NB4 (cell line): ENCODE measurements around the gene INVS.

Experiments
- DNase-seq: peaks from one replicate; pipeline ENCODE4 v3.0.0; 2010; ENCODE audit warnings: low read depth
- H3K4me3 ChIP-seq: one replicate; pipeline ENCODE4 v1.5.1; 2011; ENCODE audit warnings: mild to moderate bottlenecking, low read depth, low read length, moderate library complexity
- MYC ChIP-seq: IDR thresholded peaks from 2 replicates; pipeline ENCODE4 v1.6.1; 2011; ENCODE audit warnings: low read depth, low read length
- POLR2A ChIP-seq: IDR thresholded peaks from 2 replicates; pipeline ENCODE4 v1.6.1; 2011; ENCODE audit warnings: mild to moderate bottlenecking; ENCODE audit not compliant: insufficient read length; ENCODE audit errors: extremely low read depth
- TF ChIP-seq, protein P1 (sequence below): IDR thresholded peaks from 2 replicates; pipeline ENCODE4 v1.6.1; 2011; ENCODE audit warnings: low read depth, low read length
- TF ChIP-seq, protein P2 (sequence below): IDR thresholded peaks from one replicate; pipeline ENCODE4 v1.5.1; 2012; ENCODE audit warnings: low read depth, low read length

INVS gene

DNA sequence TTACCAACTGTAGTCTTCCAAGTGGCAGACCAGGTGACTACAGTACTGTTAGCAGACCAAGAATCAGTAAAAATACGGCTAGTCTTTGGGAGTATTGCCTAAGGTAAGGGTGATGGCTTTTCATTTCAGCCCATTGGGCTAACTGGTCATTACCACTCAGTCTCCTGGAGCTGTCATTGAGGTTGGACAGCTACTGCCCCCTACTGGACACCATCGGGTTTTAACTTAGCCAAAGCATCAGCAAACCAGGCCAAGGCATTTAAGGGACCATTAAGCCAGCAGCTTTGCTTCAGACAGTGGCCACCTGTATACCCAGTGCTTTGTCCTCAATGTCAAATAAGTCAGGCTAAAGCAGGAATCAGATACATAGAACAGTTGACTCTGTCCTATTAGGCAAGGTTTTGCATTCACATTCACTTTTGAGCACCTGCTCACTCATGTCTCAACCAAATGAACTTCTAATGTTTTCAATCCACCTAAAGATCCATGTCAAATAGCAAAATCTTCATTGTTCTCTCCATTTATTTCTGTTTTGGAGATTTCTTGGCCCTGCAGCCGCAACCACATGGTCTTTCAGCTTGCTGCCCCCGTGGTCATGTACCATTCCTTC lies 117.2 kb downstream of the INVS start:
- no peak overlapping the region for H3K4me3 ChIP-seq
- TF ChIP-seq, protein P1, sequence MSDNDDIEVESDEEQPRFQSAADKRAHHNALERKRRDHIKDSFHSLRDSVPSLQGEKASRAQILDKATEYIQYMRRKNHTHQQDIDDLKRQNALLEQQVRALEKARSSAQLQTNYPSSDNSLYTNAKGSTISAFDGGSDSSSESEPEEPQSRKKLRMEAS = no peak
- TF ChIP-seq MYC (no peak), POLR2A (no peak)
- TF ChIP-seq, protein P2, sequence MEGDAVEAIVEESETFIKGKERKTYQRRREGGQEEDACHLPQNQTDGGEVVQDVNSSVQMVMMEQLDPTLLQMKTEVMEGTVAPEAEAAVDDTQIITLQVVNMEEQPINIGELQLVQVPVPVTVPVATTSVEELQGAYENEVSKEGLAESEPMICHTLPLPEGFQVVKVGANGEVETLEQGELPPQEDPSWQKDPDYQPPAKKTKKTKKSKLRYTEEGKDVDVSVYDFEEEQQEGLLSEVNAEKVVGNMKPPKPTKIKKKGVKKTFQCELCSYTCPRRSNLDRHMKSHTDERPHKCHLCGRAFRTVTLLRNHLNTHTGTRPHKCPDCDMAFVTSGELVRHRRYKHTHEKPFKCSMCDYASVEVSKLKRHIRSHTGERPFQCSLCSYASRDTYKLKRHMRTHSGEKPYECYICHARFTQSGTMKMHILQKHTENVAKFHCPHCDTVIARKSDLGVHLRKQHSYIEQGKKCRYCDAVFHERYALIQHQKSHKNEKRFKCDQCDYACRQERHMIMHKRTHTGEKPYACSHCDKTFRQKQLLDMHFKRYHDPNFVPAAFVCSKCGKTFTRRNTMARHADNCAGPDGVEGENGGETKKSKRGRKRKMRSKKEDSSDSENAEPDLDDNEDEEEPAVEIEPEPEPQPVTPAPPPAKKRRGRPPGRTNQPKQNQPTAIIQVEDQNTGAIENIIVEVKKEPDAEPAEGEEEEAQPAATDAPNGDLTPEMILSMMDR = peak; percentile 64
- peak; percentile 68 for DNase-seq

DNA sequence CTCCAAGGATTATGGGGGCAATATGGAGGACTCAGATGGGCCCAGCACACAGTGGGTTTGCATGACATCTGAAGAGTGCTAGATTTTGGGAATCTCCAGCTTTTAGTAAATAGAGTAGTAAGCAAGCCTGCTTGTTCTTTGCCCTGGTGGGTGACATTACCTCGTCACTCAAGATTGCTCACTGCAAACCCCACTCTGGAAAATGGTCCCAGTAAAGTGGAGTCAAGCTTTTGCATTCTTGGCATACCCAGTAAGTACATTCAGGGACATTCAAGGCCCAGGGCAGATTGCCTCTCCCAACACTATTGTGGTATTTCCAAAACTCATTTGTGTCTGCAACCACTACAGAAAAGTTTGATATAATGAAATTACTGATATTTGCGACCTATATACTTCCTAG lies 118.5 kb downstream of the INVS start:
- DNase-seq = no peak
- TF ChIP-seq POLR2A (no peak), MYC (no peak)
- TF ChIP-seq, protein P2 = no peak
- TF ChIP-seq, protein P1 = no peak
- no peak overlapping the region for H3K4me3 ChIP-seq

DNA sequence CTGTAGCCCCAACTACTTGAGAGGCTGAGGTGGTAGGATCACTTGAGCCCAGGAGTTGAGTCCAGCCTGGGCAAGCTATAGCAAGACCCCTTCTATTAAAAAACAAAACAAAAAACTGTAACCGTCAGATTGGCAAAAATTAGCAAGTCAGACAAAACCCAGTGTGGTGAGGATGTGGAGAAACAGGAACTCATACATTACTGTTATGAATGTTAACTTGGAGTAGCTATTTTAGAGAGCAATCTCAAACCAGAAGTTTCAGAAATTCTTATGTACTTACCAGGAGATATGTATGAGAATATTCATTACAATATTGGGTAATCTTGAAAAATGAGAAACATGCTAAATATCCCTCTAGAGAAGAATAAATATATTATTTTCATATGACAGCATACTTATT lies 120.3 kb downstream of the INVS start:
- H3K4me3 ChIP-seq = no peak overlapping the region
- TF ChIP-seq MYC (no peak), POLR2A (no peak)
- TF ChIP-seq, protein P1 = no peak
- TF ChIP-seq, protein P2 = no peak
- no peak for DNase-seq

DNA sequence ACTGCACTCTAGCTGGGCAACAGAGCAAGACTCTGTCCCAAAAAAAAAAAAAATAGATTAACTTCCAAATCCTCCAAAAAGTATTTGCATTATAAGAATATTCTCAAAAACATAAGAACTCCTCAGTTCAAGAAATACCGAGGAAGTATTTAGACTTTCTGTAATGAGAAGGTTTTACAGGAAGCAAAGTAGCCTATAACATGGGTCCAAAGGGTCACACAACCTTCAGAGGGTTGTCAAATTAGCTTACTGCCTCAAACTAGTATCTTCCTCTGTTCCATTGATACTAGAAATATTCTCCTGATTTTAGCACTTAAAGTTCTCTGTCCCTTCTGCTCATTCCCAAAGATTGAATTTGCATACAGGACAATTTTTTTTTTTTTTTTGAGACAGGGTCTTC lies 121.9 kb downstream of the INVS start:
- TF ChIP-seq POLR2A (no peak), MYC (no peak)
- TF ChIP-seq, protein P2 = no peak
- TF ChIP-seq, protein P1 = no peak
- no peak overlapping the region for H3K4me3 ChIP-seq
- no peak for DNase-seq

DNA sequence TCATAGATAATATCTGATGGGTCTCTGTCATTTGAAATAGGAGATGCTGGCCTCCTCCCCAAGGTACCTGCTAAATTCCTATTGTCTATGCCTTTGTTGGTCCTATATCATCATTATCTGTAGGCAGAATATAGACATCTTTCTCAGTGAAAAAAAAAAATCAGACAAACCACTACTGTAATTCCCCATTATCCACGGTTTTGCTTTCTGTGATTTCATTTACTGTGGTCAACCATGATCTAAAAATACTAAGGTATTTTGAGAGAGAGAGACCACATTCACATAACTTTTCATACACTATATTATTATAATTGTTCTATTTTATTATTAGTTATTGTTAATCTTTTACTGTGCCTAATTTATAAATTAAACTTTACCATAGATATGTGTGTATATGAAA lies 122.5 kb downstream of the INVS start:
- TF ChIP-seq MYC (no peak), POLR2A (no peak)
- TF ChIP-seq, protein P2 = no peak
- TF ChIP-seq, protein P1 = no peak

DNA sequence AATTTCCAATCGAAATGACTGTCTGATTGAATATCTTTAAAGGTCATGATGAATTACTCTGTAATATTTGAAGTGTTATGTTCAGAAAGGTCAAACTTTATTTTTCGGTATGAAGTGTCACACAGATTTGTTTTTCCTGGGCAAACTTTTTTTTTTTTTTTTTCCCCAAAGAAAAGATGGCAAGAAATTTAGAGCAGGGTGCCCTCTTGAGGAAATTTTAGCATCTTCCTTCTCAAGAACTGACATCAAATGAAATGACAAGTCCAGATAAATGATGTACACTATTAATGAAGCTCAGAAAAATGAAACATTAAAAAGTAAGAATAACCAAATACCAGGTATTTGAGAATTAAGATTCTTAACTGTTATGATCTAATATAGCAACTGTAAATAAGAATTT lies 123.6 kb downstream of the INVS start:
- DNase-seq = peak; percentile 14

More for the DNA sequence above, 122.5 kb downstream of the INVS start:
- no peak for DNase-seq
- no peak overlapping the region for H3K4me3 ChIP-seq

More for the DNA sequence above, 123.6 kb downstream of the INVS start:
- TF ChIP-seq MYC = no peak
- TF ChIP-seq, protein P2 = peak; percentile 12
- H3K4me3 ChIP-seq = no peak overlapping the region
